CD4-positive, alpha-beta memory T cell (primary cell): ENCODE results near the gene GULP1. TPM values are rescaled to one million over a fixed set of nuclear protein-coding genes. Genes with fewer than 3 reads are reported as not detected.

ENCODE experiments used
- CTCF ChIA-PET: fragments of 350-600 bp; sonication (Branson Sonifier 250); formaldehyde crosslinking; loops from one replicate; lab custom pipeline; 2021; ENCODE audit warnings: inconsistent platforms; ENCODE audit not compliant: partially characterized antibody; lab: Charles Lee
- POLR2A ChIA-PET: fragments of 350-600 bp; sonication (Branson Sonifier 250); formaldehyde crosslinking; loops from one replicate; lab custom pipeline; 2021; ENCODE audit not compliant: partially characterized antibody; lab: Charles Lee
- DNase-seq, 5 donors: peaks; one replicate each; pipeline versions ENCODE4 v3.0.0 to v3.0.0-alpha.2; 2020 to 2022; ENCODE audit warnings: mixed read lengths in 1 of 5
- H3K27ac ChIP-seq: one replicate; pipeline ENCODE4 v1.7.0; 2013; ENCODE audit warnings: low read depth, low read length
- H3K27me3 ChIP-seq: 2 replicates; pipeline ENCODE4 v1.7.0; 2013; ENCODE audit warnings: mild to moderate bottlenecking, low read length, moderate library complexity; ENCODE audit not compliant: insufficient read depth
- H3K36me3 ChIP-seq: 2 replicates; pipeline ENCODE4 v1.7.0; 2013; ENCODE audit warnings: mild to moderate bottlenecking, low read length, moderate library complexity; ENCODE audit not compliant: insufficient read depth
- H3K4me1 ChIP-seq: 2 replicates; pipeline ENCODE4 v1.7.0; 2013; ENCODE audit warnings: mild to moderate bottlenecking, low read length, moderate library complexity; ENCODE audit not compliant: insufficient read depth
- H3K4me3 ChIP-seq, 2 donors: one replicate each; pipeline ENCODE4 v1.7.0; 2013; ENCODE audit warnings: low read length in 2 of 2, mild to moderate bottlenecking in 1 of 2
- H3K9me3 ChIP-seq, 2 donors: one replicate each; pipeline ENCODE4 v1.7.0; 2013; ENCODE audit warnings: low read length in 2 of 2, control low read depth in 1 of 2; ENCODE audit not compliant: control insufficient read depth in 1 of 2
- H3K27ac Mint-ChIP-seq, 7 donors: one replicate each; pipeline ENCODE4 v1.8.0; 2020 to 2021; ENCODE audit warnings: mixed read lengths in 7 of 7, mild to moderate bottlenecking in 6 of 7, inconsistent platforms in 3 of 7, moderate library complexity in 3 of 7
- H3K27me3 Mint-ChIP-seq, 2 donors: one replicate each; pipeline ENCODE4 v1.8.0; 2020 to 2021; ENCODE audit warnings: mixed read lengths in 2 of 2
- H3K36me3 Mint-ChIP-seq, 2 donors: one replicate each; pipeline ENCODE4 v1.8.0; 2020 to 2021; ENCODE audit warnings: mixed read lengths in 2 of 2, inconsistent platforms in 1 of 2, mild to moderate bottlenecking in 1 of 2
- H3K4me1 Mint-ChIP-seq, 4 donors: one replicate each; pipeline ENCODE4 v1.8.0; 2020 to 2021; ENCODE audit warnings: mixed read lengths in 4 of 4, mild to moderate bottlenecking in 1 of 4
- H3K4me3 Mint-ChIP-seq, 8 donors: one replicate each; pipeline ENCODE4 v1.8.0; 2020 to 2021; ENCODE audit warnings: mixed read lengths in 8 of 8, mild to moderate bottlenecking in 7 of 8, moderate library complexity in 6 of 8, inconsistent platforms in 3 of 8
- H3K9me3 Mint-ChIP-seq, 8 donors: one replicate each; pipeline ENCODE4 v1.8.0; 2020 to 2021; ENCODE audit warnings: mixed read lengths in 8 of 8, mild to moderate bottlenecking in 5 of 8, inconsistent platforms in 3 of 8, moderate library complexity in 1 of 8
- intact Hi-C: fragments of 100-400 bp; cut with micrococcal nuclease; formaldehyde crosslinking; loops from one replicate; pipeline ENCODE4 v1.15.1; 2023
- polyA plus RNA-seq, 2 donors: library from polyadenylated mRNA; unstranded; fragments of 300-500 nt; fragmentation: Illumina TruSeq; gene quantifications; one replicate each; pipeline ENCODE4 v1.2.3, GENCODE V29; 2021
- total RNA-seq, 2 experiments: library from RNA; stranded (reverse); gene quantifications; one replicate each; pipeline ENCODE4 v1.2.3, GENCODE V29; 2021

GULP1 gene
- total and polyA plus RNA-seq, 4 experiments from 2014 or later, result not detected

- no peaks in the 10 kb centered on the region for H3K9me3 ChIP-seq
- H3K27me3 ChIP-seq, result no peaks in the 10 kb centered on the region
- Mint-ChIP-seq H3K27ac (no peak overlapping the region), H3K36me3 (no peaks in the 10 kb centered on the region), H3K4me1 (no peaks in the 10 kb centered on the region), H3K4me3 (no peak overlapping the region), H3K9me3 (peaks cover 0 to 12% (median 3%) of the 10 kb centered on the region in 8 donors), H3K27me3 (no peaks in the 10 kb centered on the region)
- no peak overlapping the region for H3K4me3 ChIP-seq
- intact Hi-C loops, result no loop called here
- no peak for DNase-seq
- H3K27ac ChIP-seq, result no peak overlapping the region
- H3K4me1 ChIP-seq, result no peaks in the 10 kb centered on the region
- POLR2A ChIA-PET, result no interaction called here
- CTCF ChIA-PET, result no interaction called here
- H3K36me3 ChIP-seq, result no peaks in the 10 kb centered on the region
Observed at GRCh38 chr2:188394931-188395472, 103.3 kb downstream of the GULP1 start.

GRCh38 chr2:188395903-188396689 lies 104.4 kb downstream of the GULP1 start:
- CTCF ChIA-PET, result no interaction called here
- Mint-ChIP-seq H3K9me3 (peaks cover 0 to 12% (median 3%) of the 10 kb centered on the region in 8 donors), H3K4me3 (no peak overlapping the region), H3K36me3 (no peaks in the 10 kb centered on the region), H3K27me3 (no peaks in the 10 kb centered on the region), H3K27ac (no peak overlapping the region), H3K4me1 (no peaks in the 10 kb centered on the region)
- H3K27ac ChIP-seq, result no peak overlapping the region
- no peaks in the 10 kb centered on the region for H3K27me3 ChIP-seq
- intact Hi-C loops, result no loop called here
- H3K4me1 ChIP-seq, result no peaks in the 10 kb centered on the region
- no peaks in the 10 kb centered on the region for H3K36me3 ChIP-seq
- POLR2A ChIA-PET, result no interaction called here
- H3K9me3 ChIP-seq, result no peaks in the 10 kb centered on the region
- no peak overlapping the region for H3K4me3 ChIP-seq
- DNase-seq, result no peak

- no peaks in the 10 kb centered on the region for H3K27me3 Mint-ChIP-seq
- H3K4me3 ChIP-seq, result no peak overlapping the region
- H3K9me3 ChIP-seq, result no peaks in the 10 kb centered on the region
- intact Hi-C loops, result no loop called here
- H3K4me1 Mint-ChIP-seq, result no peaks in the 10 kb centered on the region
- no peaks in the 10 kb centered on the region for H3K36me3 Mint-ChIP-seq
- ChIA-PET CTCF (no interaction called here), POLR2A (no interaction called here)
- H3K27me3 ChIP-seq, result no peaks in the 10 kb centered on the region
- no peak overlapping the region for H3K27ac ChIP-seq
- peaks cover 0 to 7% (median 2%) of the 10 kb centered on the region in 8 donors for H3K9me3 Mint-ChIP-seq
- H3K36me3 ChIP-seq, result no peaks in the 10 kb centered on the region
- DNase-seq, result no peak
- no peak overlapping the region for H3K4me3 Mint-ChIP-seq
- no peaks in the 10 kb centered on the region for H3K4me1 ChIP-seq
- H3K27ac Mint-ChIP-seq, result no peak overlapping the region
Observed at GRCh38 chr2:188399159-188399558, 107.5 kb downstream of the GULP1 start.

GRCh38 chr2:188403676-188404075 lies 112.0 kb downstream of the GULP1 start:
- Mint-ChIP-seq H3K4me3 (no peak overlapping the region), H3K27me3 (no peaks in the 10 kb centered on the region), H3K36me3 (no peaks in the 10 kb centered on the region), H3K9me3 (peaks cover 0 to 20% (median 5%) of the 10 kb centered on the region in 8 donors), H3K27ac (no peak overlapping the region), H3K4me1 (no peaks in the 10 kb centered on the region)
- Histone ChIP-seq H3K27ac (no peak overlapping the region), H3K36me3 (no peaks in the 10 kb centered on the region), H3K4me3 (no peak overlapping the region), H3K4me1 (no peaks in the 10 kb centered on the region), H3K9me3 (peaks cover 0 to 4% of the 10 kb centered on the region in 2 donors), H3K27me3 (no peaks in the 10 kb centered on the region)
- DNase-seq, result no peak
- POLR2A ChIA-PET, result no interaction called here
- CTCF ChIA-PET, result no interaction called here
- intact Hi-C loops, result no loop called here

GRCh38 chr2:188404341-188405004 lies 112.8 kb downstream of the GULP1 start:
- no peak overlapping the region for H3K4me3 ChIP-seq
- Mint-ChIP-seq H3K27ac (no peak overlapping the region), H3K4me3 (no peak overlapping the region), H3K36me3 (no peaks in the 10 kb centered on the region), H3K27me3 (no peaks in the 10 kb centered on the region), H3K9me3 (peaks cover 0 to 20% (median 5%) of the 10 kb centered on the region in 8 donors), H3K4me1 (no peaks in the 10 kb centered on the region)
- no peaks in the 10 kb centered on the region for H3K27me3 ChIP-seq
- no peak overlapping the region for H3K27ac ChIP-seq
- peaks cover 0 to 4% of the 10 kb centered on the region in 2 donors for H3K9me3 ChIP-seq
- H3K36me3 ChIP-seq, result no peaks in the 10 kb centered on the region
- intact Hi-C loops, result no loop called here
- DNase-seq, result no peak
- H3K4me1 ChIP-seq, result no peaks in the 10 kb centered on the region
- CTCF ChIA-PET, result no interaction called here
- POLR2A ChIA-PET, result no interaction called here

GRCh38 chr2:188406414-188406813 lies 114.7 kb downstream of the GULP1 start:
- no peak for DNase-seq
- no peaks in the 10 kb centered on the region for H3K27me3 Mint-ChIP-seq
- H3K36me3 Mint-ChIP-seq, result no peaks in the 10 kb centered on the region
- CTCF ChIA-PET, result no interaction called here
- Histone ChIP-seq H3K36me3 (no peaks in the 10 kb centered on the region), H3K27ac (no peak overlapping the region), H3K4me3 (no peak overlapping the region), H3K4me1 (no peaks in the 10 kb centered on the region), H3K27me3 (no peaks in the 10 kb centered on the region), H3K9me3 (peaks cover 0 to 4% of the 10 kb centered on the region in 2 donors)
- no peak overlapping the region for H3K27ac Mint-ChIP-seq
- intact Hi-C loops, result no loop called here
- POLR2A ChIA-PET, result no interaction called here
- H3K4me1 Mint-ChIP-seq, result no peaks in the 10 kb centered on the region
- H3K4me3 Mint-ChIP-seq, result no peak overlapping the region
- peaks cover 0 to 19% (median 5%) of the 10 kb centered on the region in 8 donors for H3K9me3 Mint-ChIP-seq

- Mint-ChIP-seq H3K36me3 (no peaks in the 10 kb centered on the region), H3K9me3 (peaks cover 0 to 19% (median 5%) of the 10 kb centered on the region in 8 donors), H3K4me1 (no peaks in the 10 kb centered on the region), H3K4me3 (no peak overlapping the region), H3K27ac (no peak overlapping the region), H3K27me3 (no peaks in the 10 kb centered on the region)
- ChIA-PET CTCF (no interaction called here), POLR2A (no interaction called here)
- Histone ChIP-seq H3K27ac (no peak overlapping the region), H3K27me3 (no peaks in the 10 kb centered on the region), H3K9me3 (peaks cover 0 to 4% of the 10 kb centered on the region in 2 donors), H3K36me3 (no peaks in the 10 kb centered on the region), H3K4me3 (no peak overlapping the region), H3K4me1 (no peaks in the 10 kb centered on the region)
- no peak for DNase-seq
- intact Hi-C loops, result no loop called here
Observed at GRCh38 chr2:188410504-188411235, 119.0 kb downstream of the GULP1 start.
